ENCODE results near the gene SLC35F4.

GRCh38 chr14:57863471-57863870 is 2.4 kb downstream of the SLC35F4 start:
- TF ChIP-seq POLR2AphosphoS5 (IDR thresholded peaks at IDR 0.05; ENCODE audit: low read depth, low read length) (no peak), SIN3A (IDR thresholded peaks at IDR 0.05; ENCODE audit: borderline replicate concordance, insufficient read depth, low read length) (no peak), REST (IDR thresholded peaks at IDR 0.05; ENCODE audit: insufficient read depth in 1 of 2, low read depth in 2 of 2, low read length in 2 of 2) (no peak), TAF1 (IDR thresholded peaks at IDR 0.05; ENCODE audit: borderline replicate concordance, insufficient read depth, low read length) (no peak), FOXP2 (optimal IDR thresholded peaks at IDR 0.05; ENCODE audit: borderline replicate concordance, extremely low read depth, extremely low read length, insufficient read depth) (no peak)

Measured in PFSK-1 (cell line).